Measurements from ENCODE around the gene CDKN1B.

CDKN1B gene

GRCh38 chr12:12699345-12699744, 17.8 kb upstream of the CDKN1B start:
- in situ Hi-C loops (cut with MboI; ENCODE audit: low sequenced_read_pairs): loop anchor here (25.0 kb wide), 1 partner anchor 312 kb away; no protein-coding TSS in a partner anchor

DNA sequence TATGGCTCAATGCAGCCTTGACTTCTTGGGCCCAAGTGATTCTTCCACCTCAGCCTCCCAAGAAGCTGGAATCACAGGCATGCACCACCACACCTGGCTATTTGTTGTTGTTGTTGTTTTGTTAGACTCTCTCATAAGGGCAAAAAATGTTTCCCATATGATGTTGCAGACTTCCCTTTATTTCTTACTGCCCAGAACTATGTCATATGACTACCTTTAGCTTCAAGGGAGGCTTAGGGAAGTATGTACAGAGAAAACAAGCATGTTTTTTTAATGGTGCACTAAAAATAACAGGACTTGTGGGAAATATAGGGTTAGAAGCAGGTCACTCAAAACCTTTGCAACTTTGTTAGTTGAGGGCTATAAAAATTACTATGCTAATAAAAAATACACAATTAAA, 16.9 kb upstream of the CDKN1B start:
- in situ Hi-C loops (cut with MboI; ENCODE audit: low sequenced_read_pairs): no loop called here

DNA sequence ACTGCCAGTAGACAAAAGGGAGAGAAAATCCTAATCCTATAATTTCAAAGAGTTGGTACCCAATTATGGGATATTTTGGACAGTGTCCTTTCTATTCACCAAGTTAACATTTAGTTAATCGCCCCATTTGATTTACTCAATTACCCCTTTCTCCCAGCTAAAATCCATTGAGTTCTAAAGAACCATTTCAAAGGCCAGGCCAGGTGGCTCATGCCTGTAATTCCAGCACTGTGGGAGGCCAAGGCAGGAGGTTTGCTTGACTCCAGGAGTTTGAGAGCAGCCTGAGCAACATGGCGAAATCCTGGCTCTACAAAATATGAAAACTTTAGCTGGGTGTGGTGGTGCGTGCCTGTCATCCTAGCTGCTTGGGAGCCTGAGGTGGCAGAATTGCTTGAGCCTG, 15.7 kb upstream of the CDKN1B start:
- in situ Hi-C loops (cut with MboI; ENCODE audit: low sequenced_read_pairs): no loop called here

DNA sequence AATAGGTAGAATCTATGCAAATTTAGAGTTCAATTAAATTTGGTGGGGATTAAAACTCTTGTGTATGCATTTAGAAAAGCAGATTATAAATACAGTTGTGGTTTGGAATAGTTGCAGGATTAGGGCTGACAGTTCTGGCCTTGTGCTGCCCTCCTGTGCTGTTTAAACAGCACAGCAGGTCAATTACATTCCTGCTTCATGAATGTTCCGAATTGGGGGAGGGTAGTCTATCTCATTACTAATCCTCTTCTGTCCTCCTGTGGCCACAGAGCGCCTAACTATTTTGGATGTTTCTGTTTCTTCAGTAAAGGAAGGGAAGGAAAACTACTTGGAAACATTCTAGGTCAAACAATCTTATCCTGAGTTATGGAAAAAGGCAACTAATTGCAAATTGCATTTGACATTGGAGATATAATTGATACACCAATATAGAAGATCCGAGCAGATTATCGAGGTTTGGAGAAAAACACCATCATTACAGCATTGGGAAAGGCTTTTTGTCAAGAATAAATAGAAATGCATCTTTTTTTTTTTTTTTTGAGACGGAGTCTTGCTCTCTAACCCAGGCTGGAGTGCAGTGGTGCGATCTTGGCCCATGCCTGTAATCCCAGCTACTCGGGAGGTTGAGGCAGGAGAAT, 12.5 kb upstream of the CDKN1B start:
- in situ Hi-C loops (cut with MboI; ENCODE audit: low sequenced_read_pairs): no loop called here

- in situ Hi-C loops (cut with MboI; ENCODE audit: low sequenced_read_pairs): no loop called here
Observed at GRCh38 chr12:12705838-12706520, 11.2 kb upstream of the CDKN1B start.

- in situ Hi-C loops (cut with MboI; ENCODE audit: low sequenced_read_pairs): no loop called here
Observed at GRCh38 chr12:12713932-12714275, 3.3 kb upstream of the CDKN1B start.

DNA sequence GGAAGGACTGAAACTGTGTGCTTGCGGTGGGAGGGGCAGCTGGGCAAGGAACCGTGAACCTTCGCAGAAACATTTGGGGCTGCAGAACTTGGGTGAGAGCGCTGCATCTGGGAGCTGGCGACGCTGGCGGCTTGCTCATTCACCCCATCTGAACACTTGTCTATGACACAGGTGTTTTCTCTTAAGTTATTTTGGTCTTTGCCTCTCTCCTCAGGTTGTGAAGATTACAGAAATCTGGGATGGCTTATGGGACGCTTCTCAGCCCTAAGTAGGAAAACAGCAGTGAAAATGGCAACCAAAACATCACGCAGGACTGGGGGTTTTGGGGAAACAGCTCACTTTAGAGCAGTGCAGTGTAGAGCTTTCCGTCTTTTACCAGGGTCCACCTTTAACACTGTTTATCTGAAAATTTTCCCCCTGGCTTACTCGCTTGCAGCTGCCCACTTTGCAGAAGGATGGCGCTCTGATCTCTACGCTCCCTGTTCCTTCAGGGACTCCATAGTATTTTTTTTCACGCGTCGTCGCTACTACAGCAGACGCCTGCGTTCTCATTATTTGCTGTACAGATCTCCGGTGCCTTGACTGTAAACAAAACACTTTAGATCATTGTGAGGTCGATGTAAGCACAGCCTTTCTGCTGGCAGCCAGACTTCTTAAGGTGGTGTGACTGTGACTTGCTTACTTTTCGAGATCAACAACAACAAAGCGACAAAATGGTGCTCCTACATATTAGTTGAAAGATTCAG, 2.7 kb upstream of the CDKN1B start:
- in situ Hi-C loops (cut with MboI; ENCODE audit: low sequenced_read_pairs): no loop called here

- in situ Hi-C loops (cut with MboI; ENCODE audit: low sequenced_read_pairs): no loop called here
Observed at GRCh38 chr12:12715128-12715458, 2.1 kb upstream of the CDKN1B start.

GRCh38 chr12:12715459-12716150, 1.6 kb upstream of the CDKN1B start:
- in situ Hi-C loops (cut with MboI; ENCODE audit: low sequenced_read_pairs): no loop called here

DNA sequence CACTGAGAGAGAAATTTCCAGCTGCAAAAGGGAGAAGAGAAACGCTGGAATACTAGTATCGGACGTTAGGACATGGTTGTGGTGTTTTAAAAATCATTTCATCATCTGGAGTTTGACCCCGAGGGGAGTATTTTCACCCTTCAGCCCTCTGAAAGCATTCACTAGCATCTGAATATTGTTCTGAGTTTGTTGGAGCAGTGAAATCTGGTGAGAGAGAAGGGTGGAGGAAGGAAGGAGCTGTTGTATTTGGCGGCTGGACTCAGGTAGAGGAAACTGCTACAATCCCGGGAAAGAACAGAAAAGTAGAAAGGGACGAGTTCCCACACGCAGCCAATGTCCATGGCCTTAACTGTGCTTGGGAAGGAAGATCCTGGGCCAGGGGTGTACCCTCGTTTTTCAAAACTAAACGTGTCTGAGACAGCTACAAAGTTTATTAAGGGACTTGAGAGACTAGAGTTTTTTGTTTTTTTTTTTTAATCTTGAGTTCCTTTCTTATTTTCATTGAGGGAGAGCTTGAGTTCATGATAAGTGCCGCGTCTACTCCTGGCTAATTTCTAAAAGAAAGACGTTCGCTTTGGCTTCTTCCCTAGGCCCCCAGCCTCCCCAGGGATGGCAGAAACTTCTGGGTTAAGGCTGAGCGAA, 896 bp upstream of the CDKN1B start:
- in situ Hi-C loops (cut with MboI; ENCODE audit: low sequenced_read_pairs): no loop called here

DNA sequence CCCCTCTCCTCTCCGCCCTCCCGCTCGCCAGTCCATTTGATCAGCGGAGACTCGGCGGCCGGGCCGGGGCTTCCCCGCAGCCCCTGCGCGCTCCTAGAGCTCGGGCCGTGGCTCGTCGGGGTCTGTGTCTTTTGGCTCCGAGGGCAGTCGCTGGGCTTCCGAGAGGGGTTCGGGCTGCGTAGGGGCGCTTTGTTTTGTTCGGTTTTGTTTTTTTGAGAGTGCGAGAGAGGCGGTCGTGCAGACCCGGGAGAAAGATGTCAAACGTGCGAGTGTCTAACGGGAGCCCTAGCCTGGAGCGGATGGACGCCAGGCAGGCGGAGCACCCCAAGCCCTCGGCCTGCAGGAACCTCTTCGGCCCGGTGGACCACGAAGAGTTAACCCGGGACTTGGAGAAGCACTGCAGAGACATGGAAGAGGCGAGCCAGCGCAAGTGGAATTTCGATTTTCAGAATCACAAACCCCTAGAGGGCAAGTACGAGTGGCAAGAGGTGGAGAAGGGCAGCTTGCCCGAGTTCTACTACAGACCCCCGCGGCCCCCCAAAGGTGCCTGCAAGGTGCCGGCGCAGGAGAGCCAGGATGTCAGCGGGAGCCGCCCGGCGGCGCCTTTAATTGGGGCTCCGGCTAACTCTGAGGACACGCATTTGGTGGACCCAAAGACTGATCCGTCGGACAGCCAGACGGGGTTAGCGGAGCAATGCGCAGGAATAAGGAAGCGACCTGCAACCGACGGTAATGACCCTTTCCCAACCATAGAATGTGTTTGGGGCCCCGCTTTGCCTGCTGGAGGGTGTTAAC, 615 bp downstream of the CDKN1B start:
- in situ Hi-C loops (cut with MboI; ENCODE audit: low sequenced_read_pairs): no loop called here

GRCh38 chr12:12718381-12718759, 1.2 kb downstream of the CDKN1B start:
- in situ Hi-C loops (cut with MboI; ENCODE audit: low sequenced_read_pairs): no loop called here

DNA sequence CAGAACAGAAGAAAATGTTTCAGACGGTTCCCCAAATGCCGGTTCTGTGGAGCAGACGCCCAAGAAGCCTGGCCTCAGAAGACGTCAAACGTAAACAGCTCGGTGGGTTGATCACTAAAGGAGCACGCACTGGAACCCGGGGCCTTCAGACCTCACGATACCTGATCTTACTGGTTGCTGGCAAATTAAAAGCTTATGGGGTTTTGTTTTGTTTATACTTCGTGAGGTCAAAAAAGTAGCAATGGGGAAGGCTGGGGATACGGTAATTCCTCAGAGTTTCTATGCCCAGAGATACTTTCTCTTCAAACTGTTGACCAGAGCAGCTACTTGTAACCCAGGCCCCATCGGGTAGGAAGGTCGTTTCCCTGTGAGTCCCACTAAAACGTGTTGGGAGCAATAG, 1.7 kb downstream of the CDKN1B start:
- in situ Hi-C loops (cut with MboI; ENCODE audit: low sequenced_read_pairs): no loop called here

- in situ Hi-C loops (cut with MboI; ENCODE audit: low sequenced_read_pairs): no loop called here
Observed at GRCh38 chr12:12719496-12719895, 2.3 kb downstream of the CDKN1B start.

DNA sequence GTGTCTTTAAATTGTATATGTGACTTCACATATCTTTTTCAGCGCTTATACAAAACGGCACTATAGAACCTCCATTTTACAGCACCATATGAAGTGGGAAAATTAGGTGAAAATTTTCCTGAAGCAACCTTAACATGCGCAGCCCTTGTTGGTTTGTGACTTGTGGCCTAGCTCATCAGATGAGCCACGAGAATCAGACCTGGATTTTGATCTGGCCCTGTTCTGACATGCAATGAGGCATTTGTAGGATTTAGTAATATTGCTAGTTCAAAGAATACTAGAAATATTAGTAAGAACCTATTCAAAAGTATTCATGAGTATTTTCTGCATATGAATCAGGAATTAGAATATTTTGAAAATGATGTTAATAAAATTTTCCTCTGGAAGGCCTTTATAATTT, 2.9 kb downstream of the CDKN1B start:
- in situ Hi-C loops (cut with MboI; ENCODE audit: low sequenced_read_pairs): no loop called here

DNA sequence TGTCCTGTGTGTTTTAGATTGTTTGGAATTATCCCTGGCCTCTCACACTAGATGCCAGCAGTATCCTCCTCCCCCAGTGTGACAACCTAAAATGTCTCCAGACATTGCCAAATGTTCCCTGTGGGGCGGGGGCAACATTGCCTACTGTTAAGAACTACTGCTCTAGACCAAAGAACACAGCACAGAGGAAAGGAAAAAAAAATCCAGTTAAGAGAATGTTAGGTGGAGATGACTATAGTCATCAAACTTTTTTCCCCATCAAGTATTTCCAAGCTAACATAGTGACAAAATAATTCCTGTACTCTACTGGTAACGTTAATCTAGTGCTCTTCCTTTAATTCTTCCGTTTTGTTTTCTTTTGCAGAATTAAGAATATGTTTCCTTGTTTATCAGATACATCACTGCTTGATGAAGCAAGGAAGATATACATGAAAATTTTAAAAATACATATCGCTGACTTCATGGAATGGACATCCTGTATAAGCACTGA, 3.5 kb downstream of the CDKN1B start:
- in situ Hi-C loops (cut with MboI; ENCODE audit: low sequenced_read_pairs): no loop called here

DNA sequence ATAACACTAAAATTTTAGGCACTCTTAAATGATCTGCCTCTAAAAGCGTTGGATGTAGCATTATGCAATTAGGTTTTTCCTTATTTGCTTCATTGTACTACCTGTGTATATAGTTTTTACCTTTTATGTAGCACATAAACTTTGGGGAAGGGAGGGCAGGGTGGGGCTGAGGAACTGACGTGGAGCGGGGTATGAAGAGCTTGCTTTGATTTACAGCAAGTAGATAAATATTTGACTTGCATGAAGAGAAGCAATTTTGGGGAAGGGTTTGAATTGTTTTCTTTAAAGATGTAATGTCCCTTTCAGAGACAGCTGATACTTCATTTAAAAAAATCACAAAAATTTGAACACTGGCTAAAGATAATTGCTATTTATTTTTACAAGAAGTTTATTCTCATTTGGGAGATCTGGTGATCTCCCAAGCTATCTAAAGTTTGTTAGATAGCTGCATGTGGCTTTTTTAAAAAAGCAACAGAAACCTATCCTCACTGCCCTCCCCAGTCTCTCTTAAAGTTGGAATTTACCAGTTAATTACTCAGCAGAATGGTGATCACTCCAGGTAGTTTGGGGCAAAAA, 4.1 kb downstream of the CDKN1B start:
- in situ Hi-C loops (cut with MboI; ENCODE audit: low sequenced_read_pairs): no loop called here

DNA sequence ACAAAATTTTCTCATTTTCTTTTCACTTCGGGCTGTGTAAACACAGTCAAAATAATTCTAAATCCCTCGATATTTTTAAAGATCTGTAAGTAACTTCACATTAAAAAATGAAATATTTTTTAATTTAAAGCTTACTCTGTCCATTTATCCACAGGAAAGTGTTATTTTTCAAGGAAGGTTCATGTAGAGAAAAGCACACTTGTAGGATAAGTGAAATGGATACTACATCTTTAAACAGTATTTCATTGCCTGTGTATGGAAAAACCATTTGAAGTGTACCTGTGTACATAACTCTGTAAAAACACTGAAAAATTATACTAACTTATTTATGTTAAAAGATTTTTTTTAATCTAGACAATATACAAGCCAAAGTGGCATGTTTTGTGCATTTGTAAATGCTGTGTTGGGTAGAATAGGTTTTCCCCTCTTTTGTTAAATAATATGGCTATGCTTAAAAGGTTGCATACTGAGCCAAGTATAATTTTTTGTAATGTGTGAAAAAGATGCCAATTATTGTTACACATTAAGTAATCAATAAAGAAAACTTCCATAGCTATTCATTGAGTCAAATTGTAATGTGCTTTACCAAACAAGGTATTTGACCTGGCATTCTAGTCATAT, 4.8 kb downstream of the CDKN1B start:
- in situ Hi-C loops (cut with MboI; ENCODE audit: low sequenced_read_pairs): no loop called here

DNA sequence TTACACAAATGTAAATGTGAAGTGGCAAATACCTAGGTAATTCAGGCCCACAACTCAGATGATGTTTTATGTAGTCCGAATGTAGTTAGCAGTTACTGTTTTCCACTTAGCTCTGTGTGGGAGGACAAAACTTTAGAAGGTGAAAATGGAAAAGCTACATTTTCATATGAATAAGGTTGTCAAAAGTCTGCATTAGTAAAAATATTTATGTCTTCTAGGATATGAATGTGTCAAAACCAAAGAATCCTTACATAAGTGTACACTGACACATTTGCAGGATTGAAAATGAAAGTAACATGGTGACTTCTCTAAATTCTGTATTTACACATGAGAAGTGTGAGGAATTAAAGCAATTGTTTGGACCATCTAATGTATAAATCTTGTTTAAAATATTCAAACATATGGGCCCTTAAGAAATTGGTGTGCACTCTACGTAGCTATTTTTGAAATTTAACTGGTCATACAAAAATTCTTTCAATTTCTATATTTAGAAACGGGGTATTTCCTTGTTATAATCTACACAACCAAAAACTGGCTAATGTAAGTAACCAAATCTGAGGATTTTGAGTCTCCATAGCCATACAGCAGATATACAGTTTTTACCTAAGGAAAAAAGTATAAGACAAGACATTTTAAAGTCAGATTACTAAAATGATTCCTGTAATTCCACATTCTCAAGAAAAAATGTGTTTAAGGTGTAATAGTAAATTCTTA, 5.4 kb downstream of the CDKN1B start:
- in situ Hi-C loops (cut with MboI; ENCODE audit: low sequenced_read_pairs): no loop called here
